ENCODE data around the gene ARHGAP36.

Gene ARHGAP36

GRCh38 chrX:131058136-131058868 is at the start of gene ARHGAP36:
Gene ARHGAP36 (plus strand): TSS chrX:131058346. CDS start chrX:131081666, 23,320 bp downstream.
- no peak for DNase-seq (ENCODE audit: low spot score)

GRCh38 chrX:131010186-131010585 is 48.0 kb upstream of the ARHGAP36 start:
- no peak for DNase-seq (ENCODE audit: low spot score)

- DNase-seq (ENCODE audit: low spot score) = no peak
Observed at GRCh38 chrX:131025336-131025735, 32.8 kb upstream of the ARHGAP36 start.

- DNase-seq (ENCODE audit: low spot score) = no peak
Observed at GRCh38 chrX:131032354-131033230, 25.6 kb upstream of the ARHGAP36 start.

GRCh38 chrX:131034063-131034462 is 24.1 kb upstream of the ARHGAP36 start:
- no peak for DNase-seq (ENCODE audit: low spot score)

GRCh38 chrX:131040781-131041180 is 17.4 kb upstream of the ARHGAP36 start:
- no peak for DNase-seq (ENCODE audit: low spot score)

GRCh38 chrX:131041667-131042066 is 16.5 kb upstream of the ARHGAP36 start:
- no peak for DNase-seq (ENCODE audit: low spot score)

- DNase-seq (ENCODE audit: low spot score) = no peak
Observed at GRCh38 chrX:131045726-131046125, 12.4 kb upstream of the ARHGAP36 start.

GRCh38 chrX:131046596-131046995 is 11.6 kb upstream of the ARHGAP36 start:
- no peak for DNase-seq (ENCODE audit: low spot score)

GRCh38 chrX:131047180-131047579 is 11.0 kb upstream of the ARHGAP36 start:
- no peak for DNase-seq (ENCODE audit: low spot score)

GRCh38 chrX:131053076-131053475 is 5.1 kb upstream of the ARHGAP36 start:
- no peak for DNase-seq (ENCODE audit: low spot score)

GRCh38 chrX:131054906-131055305 is 3.2 kb upstream of the ARHGAP36 start:
- DNase-seq (ENCODE audit: low spot score) = no peak

GRCh38 chrX:131057706-131058105 is 440 bp upstream of the ARHGAP36 start:
- no peak for DNase-seq (ENCODE audit: low spot score)

GRCh38 chrX:131059246-131059645 is 1.1 kb downstream of the ARHGAP36 start:
- no peak for DNase-seq (ENCODE audit: low spot score)

- DNase-seq (ENCODE audit: low spot score) = no peak
Observed at GRCh38 chrX:131060147-131060546, 2.0 kb downstream of the ARHGAP36 start.

- DNase-seq (ENCODE audit: low spot score) = no peak
Observed at GRCh38 chrX:131061306-131061705, 3.2 kb downstream of the ARHGAP36 start.

- no peak for DNase-seq (ENCODE audit: low spot score)
Observed at GRCh38 chrX:131063613-131064012, 5.5 kb downstream of the ARHGAP36 start.

- DNase-seq (ENCODE audit: low spot score) = no peak
Observed at GRCh38 chrX:131066237-131066636, 8.1 kb downstream of the ARHGAP36 start.

GRCh38 chrX:131067216-131067615 is 9.1 kb downstream of the ARHGAP36 start:
- no peak for DNase-seq (ENCODE audit: low spot score)

GRCh38 chrX:131067846-131068745 is 9.9 kb downstream of the ARHGAP36 start:
- no peak for DNase-seq (ENCODE audit: low spot score)

GRCh38 chrX:131068945-131069719 is 11.0 kb downstream of the ARHGAP36 start:
- peak; percentile 36 for DNase-seq (ENCODE audit: low spot score)

All from AG08396 (cell line).